VCaP (cell line): ENCODE data around the gene AKAP13.

ENCODE experiments used
- H3K27ac ChIP-seq: fragments of 450-650 bp; 2 replicates; pipeline ENCODE4 v1.5.1; 2017
- TF ChIP-seq, protein P1 (sequence below): fragments of 450-650 bp; conservative IDR thresholded peaks from 2 replicates; pipeline ENCODE4 v1.5.1; 2017; ENCODE audit warnings: mild to moderate bottlenecking, moderate library complexity

The AKAP13 gene

DNA sequence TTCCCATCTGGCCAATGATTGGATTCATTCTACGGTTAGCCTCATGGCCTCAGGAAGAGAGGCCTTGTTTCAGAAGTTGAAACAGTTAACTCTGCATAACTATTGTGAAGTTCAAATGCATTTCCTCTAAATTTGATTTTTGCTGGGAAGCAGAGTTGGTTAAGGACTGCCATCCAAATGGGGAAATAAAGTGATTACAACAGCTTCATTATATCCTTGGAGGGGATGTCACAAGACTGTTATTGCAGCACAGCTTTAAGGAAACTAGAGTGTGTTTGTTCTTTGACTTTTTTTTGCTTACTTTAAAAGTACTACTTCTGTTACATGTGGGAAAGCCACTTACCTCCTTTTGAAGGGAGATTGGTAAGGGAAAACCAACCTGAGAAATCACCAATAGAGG, 164.8 kb downstream of the AKAP13 start:
- TF ChIP-seq, protein P1, sequence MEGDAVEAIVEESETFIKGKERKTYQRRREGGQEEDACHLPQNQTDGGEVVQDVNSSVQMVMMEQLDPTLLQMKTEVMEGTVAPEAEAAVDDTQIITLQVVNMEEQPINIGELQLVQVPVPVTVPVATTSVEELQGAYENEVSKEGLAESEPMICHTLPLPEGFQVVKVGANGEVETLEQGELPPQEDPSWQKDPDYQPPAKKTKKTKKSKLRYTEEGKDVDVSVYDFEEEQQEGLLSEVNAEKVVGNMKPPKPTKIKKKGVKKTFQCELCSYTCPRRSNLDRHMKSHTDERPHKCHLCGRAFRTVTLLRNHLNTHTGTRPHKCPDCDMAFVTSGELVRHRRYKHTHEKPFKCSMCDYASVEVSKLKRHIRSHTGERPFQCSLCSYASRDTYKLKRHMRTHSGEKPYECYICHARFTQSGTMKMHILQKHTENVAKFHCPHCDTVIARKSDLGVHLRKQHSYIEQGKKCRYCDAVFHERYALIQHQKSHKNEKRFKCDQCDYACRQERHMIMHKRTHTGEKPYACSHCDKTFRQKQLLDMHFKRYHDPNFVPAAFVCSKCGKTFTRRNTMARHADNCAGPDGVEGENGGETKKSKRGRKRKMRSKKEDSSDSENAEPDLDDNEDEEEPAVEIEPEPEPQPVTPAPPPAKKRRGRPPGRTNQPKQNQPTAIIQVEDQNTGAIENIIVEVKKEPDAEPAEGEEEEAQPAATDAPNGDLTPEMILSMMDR = no peak
- H3K27ac ChIP-seq = peak overlapping the region; percentile 99

DNA sequence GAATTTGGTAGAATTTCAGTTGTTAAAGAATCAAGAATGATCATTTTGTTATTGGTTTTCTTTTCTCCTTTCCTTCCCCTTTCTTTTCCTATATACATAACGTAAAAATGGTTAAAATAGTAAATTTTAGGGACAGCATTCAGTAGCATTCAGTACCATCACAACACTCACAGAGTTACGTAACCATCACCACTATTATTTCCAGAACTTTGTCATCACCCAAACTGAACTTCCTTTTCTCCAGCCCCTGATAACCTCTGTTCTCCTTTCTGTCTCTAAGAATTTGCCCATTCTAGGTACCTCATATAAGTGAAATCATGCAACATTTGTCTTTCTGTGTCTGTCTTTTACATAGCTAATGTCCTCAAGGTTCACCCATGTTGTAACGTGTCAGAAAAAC, 165.3 kb downstream of the AKAP13 start:
- H3K27ac ChIP-seq = peak overlapping the region; percentile 99
- TF ChIP-seq, protein P1 = no peak

DNA sequence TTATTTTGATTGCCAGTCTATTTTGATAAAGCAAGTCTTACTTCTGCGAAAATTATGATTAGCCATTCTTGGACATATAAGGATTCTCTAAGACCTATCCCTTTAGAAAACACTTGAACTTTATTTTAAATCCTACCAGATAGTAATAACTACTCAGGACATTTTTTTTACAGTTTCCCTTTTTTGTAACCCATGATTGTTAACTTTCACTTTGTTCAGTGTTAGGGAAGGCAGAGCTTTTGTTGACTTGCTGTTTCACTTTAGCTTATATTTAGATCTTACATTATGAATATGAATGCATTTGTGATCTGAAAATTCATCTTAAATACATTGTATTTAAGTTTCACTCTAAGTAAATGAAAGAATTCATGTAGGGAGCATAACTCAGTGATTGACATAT, 167.0 kb downstream of the AKAP13 start:
- H3K27ac ChIP-seq = no peak overlapping the region
- TF ChIP-seq, protein P1 = no peak

DNA sequence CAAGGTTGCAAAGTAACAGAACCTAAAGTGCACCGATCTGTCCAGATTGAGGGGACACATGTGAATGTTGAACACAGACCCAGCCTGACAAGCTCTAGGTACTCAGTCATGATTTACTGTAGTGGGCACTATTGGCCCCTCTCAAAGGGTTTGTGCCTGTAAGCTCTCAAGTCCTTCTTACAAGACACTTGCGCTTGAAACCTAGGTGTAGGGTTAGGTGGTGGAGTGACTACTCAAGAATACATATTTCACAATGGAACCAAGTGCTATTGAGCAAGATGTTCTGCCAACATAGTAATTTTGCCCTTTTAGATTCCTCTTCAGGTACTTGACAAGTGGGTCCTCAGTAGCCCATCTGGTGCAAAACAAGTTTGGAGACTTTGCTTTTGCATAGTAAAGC, 169.9 kb downstream of the AKAP13 start:
- TF ChIP-seq, protein P1 = no peak

DNA sequence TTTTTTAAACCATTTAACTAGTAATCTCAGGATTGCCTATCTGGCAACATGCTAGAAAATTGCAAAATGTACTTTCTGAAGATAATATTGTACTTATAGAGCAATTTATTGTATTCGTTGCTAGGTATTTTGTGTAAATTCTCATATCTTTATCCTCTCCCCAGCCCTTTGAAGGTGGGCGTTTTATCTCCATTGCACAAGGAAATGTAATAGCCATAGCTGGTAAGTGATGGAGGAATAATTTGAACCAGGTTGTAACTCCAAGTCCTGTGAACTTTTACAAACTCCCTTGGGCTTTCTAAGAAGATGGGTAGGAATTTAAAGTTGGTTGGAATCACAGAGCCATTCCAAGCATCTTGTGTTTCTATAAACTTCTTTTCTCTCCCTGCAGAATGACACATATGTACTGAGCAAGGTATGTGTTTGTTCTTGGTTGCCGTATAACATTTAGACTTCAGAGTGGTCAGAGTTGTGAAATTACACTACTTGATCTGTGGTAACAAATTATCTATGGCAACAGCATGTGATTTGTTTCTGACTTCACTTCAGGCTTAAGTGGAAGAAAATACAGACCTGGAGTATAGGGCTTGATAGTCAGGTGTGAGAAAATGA, 170.9 kb downstream of the AKAP13 start:
- H3K27ac ChIP-seq = no peak overlapping the region
- TF ChIP-seq, protein P1 = no peak

More for the DNA sequence above, 169.9 kb downstream of the AKAP13 start:
- no peak overlapping the region for H3K27ac ChIP-seq

DNA sequence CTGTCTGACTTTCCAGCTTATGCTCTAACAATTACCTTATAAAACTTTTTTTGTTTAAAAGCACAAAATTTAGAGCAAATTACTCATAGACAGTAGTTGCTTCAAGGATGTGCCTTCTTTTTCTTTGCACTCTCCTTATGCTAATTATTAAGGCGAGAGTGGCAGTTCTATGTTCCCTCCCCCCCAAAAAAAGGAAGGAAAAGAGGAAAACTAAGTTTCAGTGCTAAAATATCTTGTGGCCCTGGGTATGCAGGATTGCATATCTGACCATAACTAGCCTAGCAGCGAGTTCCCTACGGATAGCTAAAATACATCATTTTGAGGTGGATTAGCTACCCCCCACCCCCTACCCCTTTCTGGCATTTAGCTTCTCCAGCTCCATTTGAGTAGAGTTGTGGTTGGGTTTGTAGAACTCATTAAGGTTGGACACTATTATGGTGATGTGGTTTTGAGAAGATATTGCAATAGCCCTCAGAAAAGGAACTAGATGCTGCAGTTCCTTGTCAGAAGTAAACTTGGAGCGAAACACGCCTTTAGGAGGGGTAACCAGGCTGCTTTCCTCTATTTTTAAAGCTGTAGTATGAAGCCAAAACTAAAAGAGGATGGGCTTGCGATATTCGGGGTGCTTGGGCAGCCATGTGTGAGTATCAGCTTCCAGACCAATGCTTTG, 174.6 kb downstream of the AKAP13 start:
- H3K27ac ChIP-seq = peak overlapping the region; percentile 57
- TF ChIP-seq, protein P1 = no peak

DNA sequence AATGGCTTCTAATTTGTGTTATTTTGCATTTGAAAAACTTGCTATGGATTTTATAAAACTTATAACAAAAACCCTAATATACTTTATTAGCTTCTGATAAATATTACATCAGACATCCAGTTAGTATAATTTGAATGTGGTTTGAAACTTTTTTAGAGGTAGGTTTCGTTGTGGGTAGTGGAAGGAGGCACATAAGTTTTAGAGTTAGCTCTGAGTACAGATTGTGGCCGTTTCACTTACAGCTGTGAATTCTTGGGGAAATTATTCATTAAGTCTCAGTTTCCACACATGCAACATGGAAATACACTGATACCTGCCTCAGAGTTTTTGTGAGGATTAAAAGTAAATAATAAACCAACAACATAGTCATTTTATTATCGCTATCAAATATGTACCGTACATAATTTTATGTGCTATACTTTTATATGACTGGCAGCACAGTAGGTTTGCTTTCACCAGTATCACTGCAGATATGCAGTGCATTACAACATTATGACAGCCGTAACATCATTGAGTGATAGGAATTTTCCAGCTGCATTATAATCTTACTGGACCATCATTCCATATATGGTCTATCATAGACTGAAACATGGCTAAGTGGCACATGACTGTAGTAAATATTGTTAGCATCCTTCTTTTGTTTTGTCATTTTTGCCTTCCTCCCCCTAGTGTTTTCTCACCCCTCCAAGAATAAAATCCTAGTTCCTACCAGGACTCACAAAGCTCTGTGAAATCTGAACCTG, 175.6 kb downstream of the AKAP13 start:
- H3K27ac ChIP-seq = peak overlapping the region; percentile 57
- TF ChIP-seq, protein P1 = no peak
